Endodermal cell (in vitro differentiated cells): ENCODE data around the gene METRN. TPM values are rescaled to one million over a fixed set of nuclear protein-coding genes. Genes with fewer than 3 reads are reported as not detected.
"Not testable (repeated sequence)": the region's sequence is repeated elsewhere in the genome, so short reads cannot be mapped to it uniquely, and the experiment has no call there.

ENCODE experiments used
- DNase-seq: peaks from one replicate; pipeline ENCODE4 v3.0.0-alpha.2; 2017
- H3K27ac ChIP-seq: 2 replicates; pipeline ENCODE4 v1.5.1; 2013; ENCODE audit warnings: mild to moderate bottlenecking, low read depth, low read length, moderate library complexity
- H3K27me3 ChIP-seq: 2 replicates; pipeline ENCODE4 v1.6.1; 2013; ENCODE audit warnings: mild to moderate bottlenecking, low read length, moderate library complexity; ENCODE audit not compliant: insufficient read depth, control insufficient read depth, poor library complexity, severe bottlenecking
- H3K36me3 ChIP-seq: 2 replicates; pipeline ENCODE4 v1.7.0; 2013; ENCODE audit warnings: mild to moderate bottlenecking, low read length, moderate library complexity; ENCODE audit not compliant: control insufficient read depth, insufficient read depth
- H3K4me1 ChIP-seq: one replicate; pipeline ENCODE4 v1.7.0; 2013; ENCODE audit warnings: low read length; ENCODE audit not compliant: control insufficient read depth, insufficient read depth
- H3K4me3 ChIP-seq: 2 replicates; pipeline ENCODE4 v1.5.1; 2013; ENCODE audit warnings: mild to moderate bottlenecking, low read length, moderate library complexity
- H3K9ac ChIP-seq: 2 replicates; pipeline ENCODE4 v1.6.1; 2013; ENCODE audit warnings: mild to moderate bottlenecking, low read length, moderate library complexity; ENCODE audit not compliant: poor library complexity, severe bottlenecking; ENCODE audit errors: extremely low read depth
- H3K9me3 ChIP-seq: 2 replicates; pipeline ENCODE4 v1.6.1; 2013; ENCODE audit warnings: mild to moderate bottlenecking, low read length, moderate library complexity; ENCODE audit not compliant: control insufficient read depth
- H3K27ac Mint-ChIP-seq: 2 replicates; pipeline ENCODE4 v1.8.0; 2020; ENCODE audit warnings: mixed read lengths
- H3K27me3 Mint-ChIP-seq: 2 replicates; pipeline ENCODE4 v1.8.0; 2021; ENCODE audit warnings: mild to moderate bottlenecking, mixed read lengths; ENCODE audit not compliant: insufficient read depth
- H3K36me3 Mint-ChIP-seq: 2 replicates; pipeline ENCODE4 v1.8.0; 2020; ENCODE audit warnings: low read depth, mixed read lengths
- H3K4me1 Mint-ChIP-seq: 2 replicates; pipeline ENCODE4 v1.8.0; 2020; ENCODE audit warnings: mixed read lengths
- H3K4me3 Mint-ChIP-seq: 2 replicates; pipeline ENCODE4 v1.8.0; 2020; ENCODE audit warnings: mild to moderate bottlenecking, moderate library complexity, mixed read lengths
- H3K9me3 Mint-ChIP-seq: 2 replicates; pipeline ENCODE4 v1.8.0; 2020; ENCODE audit warnings: mild to moderate bottlenecking, mixed read lengths
- CTCF ChIP-seq: fragments of 200-600 bp; sonication (generic); conservative IDR thresholded peaks from 2 replicates; pipeline ENCODE4 v1.5.0; 2021; ENCODE audit warnings: antibody characterized with exemption, mild to moderate bottlenecking
- WGBS, 2 experiments: methylation state at CpG; one replicate each; pipeline versions ENCODE4 v1.1.5 to v1.1.7; 2013; ENCODE audit warnings: missing lambda C conversion rate in 2 of 2, mixed read lengths in 1 of 2; ENCODE audit not compliant: insufficient coverage in 1 of 2, insufficient read length in 1 of 2; 5-methylcytosine and 5-hydroxymethylcytosine counted together
- total RNA-seq, 2 donors: library from RNA; stranded (reverse); fragmentation: NEBNext Ultra II Directional in 1 of 2; extraction: Animal tissue kit (Norgen Biotek cat#: 25700) in 1 of 2; gene quantifications; 2 replicates in 1 of 2; 3 replicates in 1 of 2; pipeline ENCODE4 v1.2.1, GENCODE V29; 2021

Gene METRN
- total RNA-seq, 2 donors from 2014 or later = 33.4 to 38.5 TPM

GRCh38 chr16:689175-689897 is 25.6 kb upstream of the METRN start:
- peak overlapping the region; percentile 55 for H3K27ac Mint-ChIP-seq
- peak overlapping the region; percentile 94 for H3K4me3 ChIP-seq
- WGBS, 2 experiments = 90 to 91% methylated on average over 20 to 26 of the region's 26 CpGs

DNA sequence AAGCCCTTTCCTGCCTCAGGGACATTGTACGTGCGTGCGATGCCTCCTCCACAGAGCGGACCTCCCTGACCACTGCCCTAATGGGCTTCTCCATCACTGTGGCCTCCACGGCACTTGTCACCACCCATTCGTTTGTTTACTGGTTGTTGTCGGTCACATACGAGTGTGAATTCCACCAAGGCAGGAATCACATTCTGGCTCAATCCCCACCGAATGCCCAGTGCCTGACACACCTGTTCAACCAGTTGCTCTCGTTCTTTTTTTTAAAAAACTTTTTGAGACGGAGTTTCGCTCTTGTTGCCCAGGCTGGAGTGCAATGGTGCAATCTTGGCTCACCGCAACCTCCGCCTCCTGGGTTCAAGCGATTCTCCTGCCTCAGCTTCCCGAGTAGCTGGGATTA is 23.7 kb upstream of the METRN start:
- 91% methylated on average over 8 to 16 of the region's 16 CpGs for WGBS, 2 experiments
- H3K27ac Mint-ChIP-seq, H3K9me3 Mint-ChIP-seq, DNase-seq, H3K9me3 ChIP-seq, H3K4me1 Mint-ChIP-seq, H3K36me3 ChIP-seq, H3K4me1 ChIP-seq, H3K9ac ChIP-seq, H3K27ac ChIP-seq, H3K4me3 ChIP-seq, H3K36me3 Mint-ChIP-seq: not testable (repeated sequence)
- Mint-ChIP-seq H3K4me3 (peak overlapping the region; percentile 80), H3K27me3 (peaks cover 54% of the 10 kb centered on the region)
- H3K27me3 ChIP-seq = peaks cover 56% of the 10 kb centered on the region

More at GRCh38 chr16:689175-689897, 25.6 kb upstream of the METRN start:
- Mint-ChIP-seq H3K9me3 (no peaks in the 10 kb centered on the region), H3K4me1 (no peaks in the 10 kb centered on the region), H3K27me3 (peaks cover 36% of the 10 kb centered on the region), H3K4me3 (peak overlapping the region; percentile 80), H3K36me3 (peaks cover 17% of the 10 kb centered on the region)
- Histone ChIP-seq H3K9ac (peak overlapping the region; percentile 60), H3K9me3 (no peaks in the 10 kb centered on the region), H3K4me1 (peaks cover 5% of the 10 kb centered on the region), H3K27ac (peak overlapping the region; percentile 4), H3K27me3 (peaks cover 38% of the 10 kb centered on the region), H3K36me3 (peaks cover 11% of the 10 kb centered on the region)
- no peak for DNase-seq
- no peak for TF ChIP-seq CTCF

GRCh38 chr16:692356-693108 is 22.4 kb upstream of the METRN start:
- no peaks in the 10 kb centered on the region for H3K9me3 Mint-ChIP-seq
- Histone ChIP-seq H3K4me3 (no peak overlapping the region), H3K9ac (no peak overlapping the region), H3K36me3 (no peaks in the 10 kb centered on the region), H3K27ac (no peak overlapping the region), H3K27me3 (peaks cover 66% of the 10 kb centered on the region), H3K9me3 (no peaks in the 10 kb centered on the region), H3K4me1 (peaks cover 5% of the 10 kb centered on the region)
- no peak overlapping the region for H3K4me3 Mint-ChIP-seq
- H3K4me1 Mint-ChIP-seq = no peaks in the 10 kb centered on the region
- no peak for TF ChIP-seq CTCF
- H3K36me3 Mint-ChIP-seq = no peaks in the 10 kb centered on the region
- no peak overlapping the region for H3K27ac Mint-ChIP-seq
- peaks cover 65% of the 10 kb centered on the region for H3K27me3 Mint-ChIP-seq
- no peak for DNase-seq
- WGBS, 2 experiments = 86 to 87% methylated on average over 4 to 7 of the region's 10 CpGs
